ENCODE data around the gene BCL6. TPM values are rescaled to one million over a fixed set of nuclear protein-coding genes. Genes with fewer than 3 reads are reported as not detected.

Gene BCL6
- 1.2 TPM for polyA plus RNA-seq (2012; ENCODE audit: insufficient read depth, insufficient read length, low read depth)

DNA sequence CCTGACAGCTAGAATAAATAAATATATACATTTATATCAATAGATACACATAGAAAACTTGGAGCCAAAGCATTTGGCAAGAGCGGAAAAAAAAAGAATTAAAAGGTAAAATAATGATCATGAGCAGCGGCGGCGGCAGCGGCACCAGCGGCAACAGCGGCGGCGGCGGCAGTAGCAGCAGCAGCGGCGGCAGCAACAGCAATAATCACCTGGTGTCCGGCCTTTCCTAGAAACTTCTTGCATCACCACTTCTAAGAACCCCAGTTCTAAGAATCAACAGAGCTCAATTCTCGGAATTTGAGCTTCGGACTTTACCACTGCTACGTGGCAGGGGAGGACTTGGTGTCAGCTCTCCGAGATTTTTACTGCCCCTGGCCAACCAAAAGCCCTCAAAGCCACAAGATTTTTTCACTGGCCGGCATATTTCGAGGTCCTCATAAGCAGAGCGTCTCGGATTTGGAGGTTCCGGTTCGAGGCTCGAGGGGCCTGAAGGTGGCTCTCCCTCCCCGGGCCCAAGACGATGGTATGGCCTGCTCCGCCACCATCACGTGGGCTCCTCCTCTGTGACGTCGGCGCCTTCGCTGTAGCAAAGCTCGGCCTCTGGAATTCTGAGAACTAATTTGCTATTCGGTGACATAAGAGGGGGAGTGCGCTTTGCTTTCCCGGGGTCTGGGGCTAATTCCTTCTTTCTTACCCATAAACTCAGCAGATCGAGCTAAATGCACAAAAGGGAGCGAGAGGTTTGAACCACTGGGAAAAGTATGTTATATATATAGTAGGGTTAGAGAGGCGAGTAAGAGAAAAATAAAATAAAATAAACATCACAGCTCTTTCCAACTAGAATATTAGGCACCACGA, at the start of gene BCL6:
Gene BCL6, minus strand, starts transcription at position 268 of the 858 bp plus-strand sequence. CDS start 11,775 bp downstream, outside the sequence.
- Histone ChIP-seq H3K9me3 (no peaks in the 10 kb centered on the region), H3K36me3 (no peaks in the 10 kb centered on the region), H3K27me3 (peaks cover 3% of the 10 kb centered on the region; the same call in 1 of the 2 replicates), H3K4me3 (ENCODE audit: low read depth, low read length) (peak within 1 kb of the TSS; percentile 75), H3K4me1 (no peaks in the 10 kb centered on the region; the same call in 1 of the 2 replicates)
- DNase-seq: peak; percentile 84
- TF ChIP-seq CTCF (IDR thresholded peaks at IDR 0.05; ENCODE audit: low read depth, low read length): no peak

- Histone ChIP-seq H3K36me3 (no peaks in the 10 kb centered on the region), H3K4me3 (ENCODE audit: low read depth, low read length) (no peak overlapping the region), H3K27me3 (no peaks in the 10 kb centered on the region; the same call in 1 of the 2 replicates), H3K9me3 (no peaks in the 10 kb centered on the region), H3K4me1 (no peaks in the 10 kb centered on the region)
- no peak for DNase-seq
- no peak for TF ChIP-seq CTCF (IDR thresholded peaks at IDR 0.05; ENCODE audit: low read depth, low read length)
Observed at GRCh38 chr3:187794731-187795130, 49.5 kb upstream of the BCL6 start.

DNA sequence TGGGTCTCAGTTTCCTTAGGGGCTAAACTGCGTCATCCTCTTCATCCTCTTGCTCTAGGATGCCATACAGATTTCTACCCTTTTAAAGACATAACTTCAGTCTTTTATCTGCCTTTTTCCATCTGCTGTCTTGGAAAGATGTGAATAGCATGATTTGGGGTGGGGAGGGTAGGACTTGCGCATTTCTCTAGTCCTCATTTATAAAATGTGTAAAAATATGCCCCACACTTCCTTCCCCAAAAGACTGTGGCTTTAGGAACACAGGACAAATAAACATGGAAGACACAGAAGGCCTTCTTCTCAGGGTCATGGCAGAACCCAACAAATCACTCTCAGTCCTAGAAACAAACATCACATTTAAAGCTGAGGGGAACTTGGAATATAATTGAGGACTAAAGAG, 48.4 kb upstream of the BCL6 start:
- H3K36me3 ChIP-seq: no peaks in the 10 kb centered on the region
- no peaks in the 10 kb centered on the region; the same call in 1 of the 2 replicates for H3K27me3 ChIP-seq
- TF ChIP-seq CTCF (IDR thresholded peaks at IDR 0.05; ENCODE audit: low read depth, low read length): no peak
- no peak for DNase-seq
- no peak overlapping the region for H3K4me3 ChIP-seq (ENCODE audit: low read depth, low read length)
- H3K4me1 ChIP-seq: no peaks in the 10 kb centered on the region
- no peaks in the 10 kb centered on the region for H3K9me3 ChIP-seq

GRCh38 chr3:187792521-187792920, 47.3 kb upstream of the BCL6 start:
- Histone ChIP-seq H3K4me3 (ENCODE audit: low read depth, low read length) (no peak overlapping the region), H3K27me3 (no peaks in the 10 kb centered on the region; the same call in 1 of the 2 replicates), H3K9me3 (no peaks in the 10 kb centered on the region), H3K4me1 (no peaks in the 10 kb centered on the region), H3K36me3 (no peaks in the 10 kb centered on the region)
- no peak for TF ChIP-seq CTCF (IDR thresholded peaks at IDR 0.05; ENCODE audit: low read depth, low read length)
- no peak for DNase-seq

GRCh38 chr3:187789872-187790271, 44.6 kb upstream of the BCL6 start:
- H3K9me3 ChIP-seq: no peaks in the 10 kb centered on the region
- no peaks in the 10 kb centered on the region for H3K4me1 ChIP-seq
- H3K4me3 ChIP-seq (ENCODE audit: low read depth, low read length): no peak overlapping the region
- TF ChIP-seq CTCF (IDR thresholded peaks at IDR 0.05; ENCODE audit: low read depth, low read length): no peak
- DNase-seq: no peak
- no peaks in the 10 kb centered on the region for H3K36me3 ChIP-seq
- H3K27me3 ChIP-seq: no peaks in the 10 kb centered on the region; the same call in none of the 2 replicates
